Activated CD4-positive, alpha-beta T cell treated with anti-CD3 and anti-CD28 coated beads for 24 hours (primary cell): Measurements from ENCODE around the gene RASGRF2.

Source experiments
- DNase-seq, 2 donors: peaks; one replicate each; pipeline ENCODE4 v3.0.0-alpha.2; 2020; ENCODE audit warnings: low read depth in 2 of 2

The RASGRF2 gene

DNA sequence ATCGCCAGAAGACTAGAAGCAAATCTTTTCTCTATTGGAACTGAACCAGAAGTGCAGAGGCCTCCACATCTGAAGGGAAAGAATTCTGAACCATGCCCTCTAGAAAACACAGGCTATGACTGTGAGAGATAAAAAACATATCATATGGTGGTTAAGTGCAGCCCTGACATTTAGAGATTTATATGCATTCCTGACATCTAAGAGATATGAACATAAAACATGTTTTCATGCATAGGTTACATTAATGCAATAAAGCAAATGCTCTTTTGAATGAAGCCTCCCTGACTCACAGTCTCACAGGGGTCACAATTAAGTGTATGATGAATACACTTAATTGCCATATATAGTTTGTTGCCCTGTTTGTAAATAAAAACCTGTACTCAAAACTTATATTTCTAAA is 244.0 kb downstream of the RASGRF2 start:
- DNase-seq = no peak

DNA sequence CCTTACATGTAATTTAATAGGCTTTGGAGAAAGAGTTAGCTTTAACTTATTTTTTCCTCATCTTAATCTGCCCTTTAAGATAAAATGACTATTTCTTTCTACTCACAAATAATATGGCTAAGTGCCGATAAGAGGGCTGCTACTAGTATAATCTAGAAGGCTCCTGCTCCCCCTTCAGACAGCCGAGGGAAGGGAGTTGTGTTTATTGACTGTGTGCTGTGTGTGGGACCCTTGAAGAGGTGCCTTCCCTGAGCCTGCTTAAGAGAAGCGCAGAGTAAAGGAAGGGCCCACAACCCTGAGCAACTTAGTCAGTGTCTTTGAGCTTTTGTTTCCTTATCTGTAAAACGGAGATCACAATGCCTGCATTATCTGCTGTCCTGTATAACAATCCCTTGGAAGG is 244.9 kb downstream of the RASGRF2 start:
- DNase-seq = no peak

GRCh38 chr5:81207009-81207408 is 246.8 kb downstream of the RASGRF2 start:
- no peak for DNase-seq

GRCh38 chr5:81208904-81209303 is 248.7 kb downstream of the RASGRF2 start:
- no peak for DNase-seq

GRCh38 chr5:81209386-81209785 is 249.2 kb downstream of the RASGRF2 start:
- no peak for DNase-seq

DNA sequence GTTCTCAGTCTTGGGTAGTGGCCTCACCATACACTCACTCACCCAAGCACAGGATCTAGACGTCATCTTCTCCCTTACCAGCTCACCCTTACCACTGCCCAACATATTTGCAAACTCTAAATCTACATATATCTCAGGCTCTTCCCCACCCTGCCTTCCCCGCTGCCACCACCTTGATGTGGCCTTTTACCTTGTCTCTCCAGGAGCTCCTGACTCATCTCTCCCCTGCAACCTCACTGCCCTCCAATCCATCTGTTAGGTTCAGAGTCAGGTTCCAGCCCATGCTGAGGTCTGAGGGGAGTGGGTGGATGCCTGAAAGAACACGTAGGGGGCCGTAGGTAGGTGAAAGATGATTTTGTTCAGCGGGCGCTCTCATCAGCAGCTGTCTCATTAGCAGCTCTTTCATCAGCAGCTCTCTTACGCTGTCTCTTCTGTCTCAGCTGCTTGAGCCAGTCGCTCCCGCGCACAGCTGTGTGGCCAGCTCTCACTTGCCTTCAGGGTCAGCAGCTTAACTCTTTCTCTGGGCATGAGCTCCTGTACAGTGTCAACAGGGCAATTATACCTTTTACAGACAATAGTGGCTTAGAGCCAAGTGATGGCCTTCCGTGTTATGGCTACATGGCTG is 249.8 kb downstream of the RASGRF2 start:
- no peak for DNase-seq

DNA sequence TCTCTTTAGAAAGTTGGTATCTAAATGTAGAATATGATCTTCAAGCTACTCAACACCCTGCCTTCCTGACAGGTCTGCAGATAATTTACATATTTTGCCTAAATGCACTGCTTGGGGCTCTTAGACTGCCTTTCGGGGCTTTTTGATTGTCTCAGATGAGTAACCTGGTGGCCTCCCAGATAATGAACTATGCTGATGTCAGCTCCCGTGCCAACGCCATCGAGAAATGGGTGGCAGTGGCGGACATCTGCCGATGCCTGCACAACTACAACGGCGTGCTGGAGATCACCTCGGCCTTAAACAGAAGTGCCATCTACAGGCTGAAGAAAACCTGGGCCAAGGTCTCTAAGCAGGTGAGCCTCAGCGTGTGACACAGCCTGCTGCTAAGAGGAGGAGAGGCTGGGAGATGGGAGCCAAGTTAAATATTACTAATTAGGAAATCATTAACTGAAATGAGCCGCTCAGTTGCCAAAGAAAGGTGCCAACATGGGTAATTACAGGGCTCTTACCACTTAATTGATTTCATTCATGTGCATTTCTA is 252.1 kb downstream of the RASGRF2 start:
- DNase-seq = no peak

- no peak for DNase-seq
These were observed 252.9 kb downstream of the RASGRF2 start for GRCh38 chr5:81213070-81213469.

DNA sequence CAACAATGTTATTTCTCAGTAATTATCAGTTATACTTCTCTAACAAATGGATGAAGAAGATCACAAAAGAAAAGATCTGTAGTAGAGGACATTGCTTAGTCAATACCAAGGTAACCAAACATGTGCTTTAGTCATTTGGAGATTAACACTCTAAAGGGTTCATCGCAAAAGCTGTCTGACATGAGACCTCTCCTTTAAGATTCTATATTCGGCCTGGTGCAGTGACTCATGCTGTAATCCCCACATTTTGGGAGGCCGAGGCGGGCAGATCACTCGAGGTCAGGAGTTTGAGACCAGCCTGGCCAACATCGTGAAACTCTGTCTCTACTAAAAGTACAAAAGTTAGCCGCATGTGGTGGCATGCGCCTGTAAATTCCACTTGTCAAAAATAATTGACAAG is 254.7 kb downstream of the RASGRF2 start:
- no peak for DNase-seq

DNA sequence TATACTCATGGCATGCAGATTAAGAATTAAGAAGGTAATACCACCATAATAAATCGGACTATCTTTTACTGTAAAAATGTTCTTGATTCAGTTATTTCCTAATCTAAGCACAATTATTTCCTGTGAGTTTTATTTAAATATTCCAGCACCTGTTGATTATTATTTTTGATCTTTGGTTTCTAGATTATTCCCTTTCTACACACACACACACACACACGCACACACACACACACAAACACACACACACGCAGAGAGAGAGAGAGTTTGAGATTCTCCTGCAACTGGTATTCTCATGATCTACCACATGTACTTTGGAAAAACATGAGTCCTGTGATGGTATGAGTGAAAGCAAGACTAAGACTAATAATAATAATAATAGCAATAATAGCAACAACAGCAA is 256.0 kb downstream of the RASGRF2 start:
- no peak for DNase-seq

DNA sequence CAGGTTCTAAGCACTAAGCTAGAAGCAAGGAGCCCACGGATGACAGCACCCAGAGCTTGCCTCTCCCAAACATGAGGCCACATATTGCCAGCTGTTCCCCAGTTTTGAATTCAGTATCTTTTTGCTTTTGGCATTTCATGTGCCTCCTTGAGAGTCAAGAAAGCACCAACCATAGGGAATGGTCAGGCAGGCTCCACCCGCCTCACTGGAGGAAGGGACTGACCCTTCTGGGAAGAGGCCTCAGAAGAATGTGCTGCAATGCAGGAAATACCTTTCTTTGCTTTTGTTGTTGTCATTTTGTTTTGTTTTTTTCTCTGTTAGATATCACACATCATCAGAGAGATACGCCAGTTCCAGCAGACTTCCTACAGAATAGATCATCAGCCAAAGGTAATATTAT is 259.2 kb downstream of the RASGRF2 start:
- DNase-seq = no peak

DNA sequence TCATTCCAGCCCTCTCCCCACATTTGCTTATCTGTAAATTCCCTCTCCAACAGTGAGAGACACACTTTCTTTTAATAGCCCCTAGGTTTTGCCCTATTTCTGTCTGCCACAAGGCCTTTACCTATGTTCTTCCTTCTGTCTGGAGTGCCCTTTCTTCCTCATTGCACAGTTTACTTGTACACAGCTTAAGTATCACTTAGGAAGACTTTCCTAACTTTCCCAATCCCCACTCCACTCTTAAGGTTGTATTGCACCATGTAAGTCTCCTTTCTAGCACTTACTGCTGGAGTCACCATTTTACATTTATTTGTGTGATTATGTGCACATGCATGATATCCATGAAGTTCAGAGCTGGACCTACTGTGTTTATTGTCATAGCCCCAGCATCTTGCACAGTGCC is 262.1 kb downstream of the RASGRF2 start:
- no peak for DNase-seq

GRCh38 chr5:81225463-81225862 is 265.3 kb downstream of the RASGRF2 start:
- no peak for DNase-seq

DNA sequence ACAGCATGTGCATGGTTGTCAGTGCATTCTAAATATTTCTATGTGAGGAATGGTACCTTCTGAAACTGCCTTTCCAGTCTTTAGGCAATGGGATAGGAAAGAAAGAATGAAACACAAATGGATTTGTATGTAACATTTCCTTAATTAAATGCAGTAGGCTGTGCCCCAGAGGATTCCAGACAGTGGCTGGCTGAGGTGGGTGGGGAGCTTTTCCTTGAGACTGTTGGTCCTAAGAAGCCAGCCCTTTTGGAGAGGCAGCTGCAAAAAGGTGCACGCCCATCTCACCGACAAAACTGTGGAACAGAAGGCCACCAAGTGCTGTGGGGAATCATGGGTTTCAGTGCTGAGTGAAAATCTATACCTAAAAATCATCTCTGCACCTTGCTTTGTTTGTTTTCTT is 266.1 kb downstream of the RASGRF2 start:
- no peak for DNase-seq

GRCh38 chr5:81226949-81227348 is 266.8 kb downstream of the RASGRF2 start:
- DNase-seq = no peak

DNA sequence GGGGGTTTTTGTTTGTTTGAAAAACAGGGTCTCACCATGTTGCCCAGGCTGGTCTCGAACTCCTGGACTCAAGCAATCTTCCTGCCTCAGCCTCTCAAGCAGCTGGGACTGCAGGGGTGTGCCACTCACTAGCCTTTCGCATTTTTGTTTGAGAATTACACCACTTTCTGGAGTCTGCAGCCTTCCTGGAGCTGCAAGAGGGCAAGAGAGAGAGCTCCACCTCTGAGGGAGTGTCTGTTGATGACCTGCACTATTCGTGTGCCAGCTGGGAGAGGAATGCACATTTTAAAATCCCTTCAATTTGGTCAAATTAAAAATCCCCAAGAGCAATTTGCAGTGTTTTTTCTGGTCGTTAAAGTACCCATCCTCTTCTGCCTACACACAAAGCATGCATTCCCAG is 267.9 kb downstream of the RASGRF2 start:
- no peak for DNase-seq

DNA sequence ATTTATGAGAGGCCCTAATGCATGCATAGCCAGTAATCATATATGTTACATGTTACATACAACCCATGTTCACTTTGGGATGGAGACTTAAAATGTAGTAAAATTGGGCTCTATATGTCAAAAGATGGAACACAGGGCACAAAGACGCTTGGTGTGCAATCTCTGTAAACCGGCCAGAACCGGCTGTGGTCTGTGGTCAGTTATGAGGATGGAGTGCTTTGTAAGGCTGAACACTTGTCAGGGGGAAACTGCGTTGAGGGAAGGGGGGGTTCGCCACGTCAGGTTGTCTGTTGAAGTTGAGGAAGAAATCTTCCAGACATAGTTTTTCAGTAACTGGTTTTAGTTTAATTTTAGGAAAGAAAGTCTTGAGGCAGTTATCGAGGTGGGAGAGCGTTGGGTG is 270.3 kb downstream of the RASGRF2 start:
- DNase-seq = no peak

DNA sequence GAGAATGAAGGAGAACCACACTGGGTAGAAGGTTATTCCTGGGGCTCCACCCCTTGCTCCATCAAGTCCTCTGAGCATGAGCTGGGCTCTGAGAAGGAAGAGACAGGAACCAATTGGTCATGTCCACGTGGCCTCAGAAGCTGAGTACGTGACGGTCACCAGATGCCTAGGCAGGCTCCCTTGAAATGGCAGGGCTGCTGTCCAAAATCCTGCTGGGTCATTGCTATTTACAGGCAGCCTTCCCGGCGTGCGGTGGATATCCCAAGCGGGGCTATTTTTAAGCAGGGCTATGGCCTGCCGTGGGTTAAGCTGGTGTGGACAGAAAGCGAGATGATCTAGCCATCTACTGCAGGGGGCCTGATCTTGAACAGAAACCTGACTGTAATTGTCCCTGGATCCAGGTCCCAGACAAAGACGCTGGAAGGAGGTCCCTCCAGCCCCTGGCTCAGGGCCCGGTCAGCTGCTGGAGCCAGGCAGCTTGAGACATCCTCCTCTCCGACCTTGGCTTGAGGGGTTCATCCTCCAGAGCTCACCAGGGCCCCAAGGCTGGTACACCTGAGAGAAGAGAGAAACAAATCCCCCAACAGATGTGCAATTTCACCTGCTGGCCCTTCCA is 272.4 kb downstream of the RASGRF2 start:
- DNase-seq = no peak

DNA sequence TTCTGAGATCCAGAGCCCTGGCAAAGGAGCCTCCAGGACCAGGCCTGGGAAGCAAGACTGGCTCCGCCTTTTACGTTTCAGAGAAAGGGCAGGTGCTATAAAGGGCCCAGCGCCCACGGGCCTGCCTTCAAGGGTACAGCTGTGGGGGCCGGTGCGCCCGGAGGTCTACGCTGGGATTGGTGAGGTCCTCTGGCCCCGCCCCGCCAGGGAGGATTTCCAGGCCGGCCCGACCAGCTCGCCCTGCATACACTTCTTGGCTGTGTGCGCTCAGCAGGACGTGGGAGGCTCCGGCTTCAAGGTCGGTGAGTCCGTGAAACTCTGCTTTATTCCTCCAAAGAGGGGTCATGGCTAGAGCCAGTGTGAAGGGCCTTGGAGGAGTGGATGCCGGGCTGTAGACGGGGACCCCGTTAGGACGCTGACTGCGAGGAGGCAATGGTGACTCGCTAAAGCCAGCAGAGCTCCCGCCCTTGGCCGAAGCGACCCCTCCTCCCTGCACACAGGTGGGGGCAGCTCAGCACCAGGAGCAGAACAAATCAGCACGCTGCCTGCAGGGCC is 273.0 kb downstream of the RASGRF2 start, which contains the start of gene CKMT2:
Gene CKMT2, plus strand, starts transcription at position 243 of the 555 bp plus-strand sequence. CDS start 17,811 bp downstream, outside the sequence.
- no peak for DNase-seq

- DNase-seq = no peak
These were observed 274.1 kb downstream of the RASGRF2 start for GRCh38 chr5:81234299-81234698.

DNA sequence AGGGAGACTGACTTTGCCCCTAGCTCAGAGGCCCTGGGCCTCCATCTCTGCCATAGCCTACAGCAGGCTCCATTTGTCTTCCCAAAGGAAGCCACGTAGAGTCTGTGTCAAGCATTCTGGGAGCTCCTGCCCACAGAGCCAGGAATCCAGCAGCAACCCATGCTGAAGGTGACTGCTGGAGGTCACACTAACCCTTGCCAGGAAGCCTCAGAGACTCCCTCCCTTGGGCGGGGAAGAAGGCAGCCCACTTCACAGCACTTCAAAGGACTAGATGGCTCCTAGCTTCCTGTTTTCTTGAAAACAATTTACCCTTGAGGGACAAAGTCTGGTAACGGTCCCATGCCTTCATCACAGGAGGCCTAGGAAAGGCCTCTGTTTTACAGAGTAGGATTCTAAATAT is 274.6 kb downstream of the RASGRF2 start:
- no peak for DNase-seq

- no peak for DNase-seq
These were observed 275.3 kb downstream of the RASGRF2 start for GRCh38 chr5:81235287-81236072.
